OCI-LY7 (cell line): ENCODE data around the gene ZSWIM1. TPM values are rescaled to one million over a fixed set of nuclear protein-coding genes. Genes with fewer than 3 reads are reported as not detected.

Source experiments
- BruUV-seq: library from RNA; stranded (reverse); fragments of 400-500 nt; replicated peaks from 2 replicates; lab custom pipeline; 2021; lab: Mats Ljungman, UMichigan
- CTCF ChIA-PET: fragments of 300-600 bp; sonication (Branson Sonifier 250); formaldehyde crosslinking; loops from one replicate; lab custom pipeline; 2022; ENCODE audit warnings: antibody characterized with exemption; ENCODE audit not compliant: unreplicated experiment; lab: Charles Lee
- POLR2A ChIA-PET: fragments of 300-600 bp; sonication (Branson Sonifier 250); formaldehyde crosslinking; loops from one replicate; lab custom pipeline; 2022; ENCODE audit warnings: antibody characterized with exemption; lab: Charles Lee
- DNase-seq: peaks from one replicate; pipeline ENCODE4 v3.0.0-alpha.2; 2015; ENCODE audit warnings: low spot score
- H2AFZ ChIP-seq: fragments of 200-600 bp; sonication (generic), shearing (Covaris generic); 2 replicates; pipeline ENCODE4 v1.6.1; 2014; ENCODE audit warnings: mild to moderate bottlenecking, antibody characterized with exemption, low read length, moderate library complexity
- H3K27ac ChIP-seq: fragments of 200-600 bp; sonication (generic); 2 replicates; pipeline ENCODE4 v1.5.1; 2014; ENCODE audit warnings: mixed run types, low read depth, mild to moderate bottlenecking, moderate library complexity, low read length, inconsistent platforms; ENCODE audit not compliant: poor library complexity, severe bottlenecking
- H3K36me3 ChIP-seq: fragments of 200-600 bp; sonication (generic); 2 replicates; pipeline ENCODE4 v1.6.1; 2014; ENCODE audit warnings: mild to moderate bottlenecking, antibody characterized with exemption, low read length, moderate library complexity, mixed read lengths; ENCODE audit not compliant: insufficient read depth
- H3K4me1 ChIP-seq: fragments of 200-600 bp; sonication (generic); 2 replicates; pipeline ENCODE4 v1.5.1; 2014; ENCODE audit warnings: mild to moderate bottlenecking, low read length; ENCODE audit not compliant: insufficient read depth, poor library complexity, severe bottlenecking
- H3K4me2 ChIP-seq: fragments of 200-600 bp; sonication (generic); 2 replicates; pipeline ENCODE4 v1.6.1; 2014; ENCODE audit warnings: mild to moderate bottlenecking, low read length
- H3K4me3 ChIP-seq: fragments of 200-600 bp; sonication (generic); 2 replicates; pipeline ENCODE4 v1.5.1; 2014; ENCODE audit warnings: mild to moderate bottlenecking, low read depth, low read length; ENCODE audit not compliant: poor library complexity, severe bottlenecking
- H3K79me2 ChIP-seq: fragments of 200-600 bp; sonication (generic); 2 replicates; pipeline ENCODE4 v1.6.1; 2016; ENCODE audit warnings: low read depth, mild to moderate bottlenecking, low read length, moderate library complexity, mixed read lengths; ENCODE audit not compliant: insufficient read depth
- H3K9me2 ChIP-seq: fragments of 200-600 bp; sonication (generic); 2 replicates; pipeline ENCODE4 v1.6.1; 2016; ENCODE audit warnings: mild to moderate bottlenecking, low read length, mixed read lengths; ENCODE audit not compliant: insufficient read depth
- H3K9me3 ChIP-seq: fragments of 200-600 bp; sonication (generic); 2 replicates; pipeline ENCODE4 v1.6.1; 2014; ENCODE audit warnings: mild to moderate bottlenecking, mixed run types, low read length, mixed read lengths
- H4K20me1 ChIP-seq: fragments of 200-600 bp; sonication (generic); 2 replicates; pipeline ENCODE4 v1.6.1; 2014; ENCODE audit warnings: mild to moderate bottlenecking, antibody characterized with exemption, low read length, moderate library complexity, mixed read lengths; ENCODE audit not compliant: insufficient read depth
- EZH2phosphoT487 ChIP-seq: fragments of 200-600 bp; sonication (generic); IDR thresholded peaks from 2 replicates; pipeline ENCODE4 v1.6.1; 2018; ENCODE audit warnings: low read depth, borderline replicate concordance, mild to moderate bottlenecking, mixed run types, antibody characterized with exemption, low read length, moderate library complexity, mixed read lengths
- intact Hi-C: fragments of 100-400 bp; cut with micrococcal nuclease; formaldehyde crosslinking; loops from one replicate; pipeline ENCODE4 v1.10.0; 2022; ENCODE audit not compliant: unreplicated experiment
- total RNA-seq, 2 experiments: library from RNA; depleted of rRNA in 1 of 2; stranded (reverse); fragments of >200 nt in 1 of 2; shearing (Covaris generic) in 1 of 2; gene quantifications; 2 replicates each; pipeline ENCODE4 v1.2.3, GENCODE V29; 2014 to 2022
- TF ChIP-seq, protein P1 (sequence below): fragments of 200-600 bp; sonication (generic); conservative IDR thresholded peaks from 2 replicates; pipeline ENCODE4 v1.5.1; 2014; ENCODE audit warnings: mild to moderate bottlenecking, antibody characterized with exemption, low read length, moderate library complexity, mixed read lengths

ZSWIM1 gene
- total RNA-seq, 2 experiments from 2014 or later, result 13.9 to 19.2 TPM

DNA sequence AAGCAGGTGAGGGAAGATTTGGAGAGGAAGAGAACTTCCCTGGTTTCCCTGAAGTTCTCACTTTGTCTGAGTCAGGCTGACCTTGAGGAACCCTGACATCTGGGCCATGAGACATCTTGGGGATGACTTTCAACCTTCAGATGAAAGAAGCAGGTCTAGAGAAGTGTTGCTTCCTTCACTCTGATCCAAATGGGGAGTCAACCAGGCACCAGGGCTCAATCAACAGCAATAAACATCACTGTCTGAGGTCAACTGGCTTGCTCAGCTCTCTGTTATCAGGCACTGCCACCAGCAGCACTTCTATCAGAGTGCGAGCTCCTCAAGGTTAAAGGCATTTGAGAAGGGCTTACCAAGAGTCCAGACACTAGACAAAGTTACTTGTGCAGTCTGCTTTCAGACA, 30.1 kb upstream of the ZSWIM1 start:
- DNase-seq, result no peak
- H3K4me2 ChIP-seq, result no peak overlapping the region
- ChIA-PET CTCF (no interaction called here), POLR2A (interaction anchor here (0.6 to 1.3 kb wide), 4 partner anchors 15 to 122 kb away, joined by 3 read pairs; partner anchors contain the start of gene ZNF335)
- TF ChIP-seq, protein P1, sequence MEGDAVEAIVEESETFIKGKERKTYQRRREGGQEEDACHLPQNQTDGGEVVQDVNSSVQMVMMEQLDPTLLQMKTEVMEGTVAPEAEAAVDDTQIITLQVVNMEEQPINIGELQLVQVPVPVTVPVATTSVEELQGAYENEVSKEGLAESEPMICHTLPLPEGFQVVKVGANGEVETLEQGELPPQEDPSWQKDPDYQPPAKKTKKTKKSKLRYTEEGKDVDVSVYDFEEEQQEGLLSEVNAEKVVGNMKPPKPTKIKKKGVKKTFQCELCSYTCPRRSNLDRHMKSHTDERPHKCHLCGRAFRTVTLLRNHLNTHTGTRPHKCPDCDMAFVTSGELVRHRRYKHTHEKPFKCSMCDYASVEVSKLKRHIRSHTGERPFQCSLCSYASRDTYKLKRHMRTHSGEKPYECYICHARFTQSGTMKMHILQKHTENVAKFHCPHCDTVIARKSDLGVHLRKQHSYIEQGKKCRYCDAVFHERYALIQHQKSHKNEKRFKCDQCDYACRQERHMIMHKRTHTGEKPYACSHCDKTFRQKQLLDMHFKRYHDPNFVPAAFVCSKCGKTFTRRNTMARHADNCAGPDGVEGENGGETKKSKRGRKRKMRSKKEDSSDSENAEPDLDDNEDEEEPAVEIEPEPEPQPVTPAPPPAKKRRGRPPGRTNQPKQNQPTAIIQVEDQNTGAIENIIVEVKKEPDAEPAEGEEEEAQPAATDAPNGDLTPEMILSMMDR, result no peak
- TF ChIP-seq EZH2phosphoT487, result no peak
- H3K9me2 ChIP-seq, result no peaks in the 10 kb centered on the region
- no peaks in the 10 kb centered on the region for H4K20me1 ChIP-seq
- H3K4me1 ChIP-seq, result peaks cover 3% of the 10 kb centered on the region
- peaks cover 4% of the 10 kb centered on the region; the same call in 1 of the 2 replicates for H3K79me2 ChIP-seq
- peaks cover 6% of the 10 kb centered on the region; the same call in 1 of the 2 replicates for H3K36me3 ChIP-seq
- intact Hi-C loops, result no loop called here
- no TSS peak for BruUV-seq
- no peak overlapping the region for H2AFZ ChIP-seq
- no peaks in the 10 kb centered on the region for H3K9me3 ChIP-seq
- no peak overlapping the region for H3K4me3 ChIP-seq
- H3K27ac ChIP-seq, result no peak overlapping the region

DNA sequence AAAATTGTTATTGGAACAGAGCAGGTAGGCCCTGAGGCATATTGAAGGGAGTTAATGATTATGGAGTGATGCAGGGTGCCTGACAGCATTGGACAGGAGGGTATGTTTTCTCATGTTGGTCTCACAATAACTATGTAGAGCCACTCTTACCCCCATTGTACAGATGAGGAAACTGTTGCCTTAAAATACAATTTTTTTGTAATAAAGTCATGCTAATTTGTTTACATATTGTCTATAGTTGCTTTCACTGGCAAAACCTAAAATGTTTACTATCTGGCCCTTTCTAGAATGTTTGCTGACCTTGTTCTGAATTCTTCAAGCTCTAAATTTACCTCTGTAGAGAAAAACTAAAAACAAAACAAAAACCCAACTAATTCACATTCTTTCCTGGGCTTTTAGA, 29.5 kb upstream of the ZSWIM1 start:
- Histone ChIP-seq H3K9me2 (no peaks in the 10 kb centered on the region), H3K4me2 (no peak overlapping the region), H3K9me3 (no peaks in the 10 kb centered on the region), H4K20me1 (no peaks in the 10 kb centered on the region), H3K4me3 (no peak overlapping the region), H3K4me1 (peaks cover 8% of the 10 kb centered on the region), H3K36me3 (peaks cover under 1% of the 10 kb centered on the region; the same call in 1 of the 2 replicates), H2AFZ (no peak overlapping the region), H3K79me2 (peaks cover 10% of the 10 kb centered on the region; the same call in 1 of the 2 replicates), H3K27ac (no peak overlapping the region)
- no peak for DNase-seq
- no TSS peak for BruUV-seq
- CTCF ChIA-PET, result no interaction called here
- TF ChIP-seq, protein P1, result no peak
- TF ChIP-seq EZH2phosphoT487, result no peak
- POLR2A ChIA-PET, result interaction anchor here (0.6 to 1.7 kb wide), 4 partner anchors 9 to 121 kb away, joined by 3 to 11 read pairs (median 3); partner anchors contain the start of gene ZNF335
- intact Hi-C loops, result no loop called here

DNA sequence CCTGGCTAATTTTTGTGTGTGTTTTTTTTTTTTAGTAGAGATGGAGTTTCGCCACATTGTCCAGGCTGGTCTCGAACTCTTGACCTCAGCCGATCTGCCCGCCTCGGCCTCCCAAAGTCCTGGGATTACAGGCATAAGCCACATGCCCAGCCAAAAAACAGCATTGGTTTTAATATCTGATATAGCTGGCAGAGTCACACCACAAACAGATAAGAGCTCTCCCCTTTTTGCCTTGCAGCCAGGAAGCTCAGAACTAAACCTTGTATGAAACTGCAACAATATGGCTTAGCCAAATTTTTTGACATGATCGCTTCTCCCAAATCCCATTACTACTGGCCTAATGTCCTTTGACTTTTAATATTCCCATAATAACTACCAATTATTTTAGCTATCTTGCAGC, 28.7 kb upstream of the ZSWIM1 start:
- POLR2A ChIA-PET, result interaction anchor here (0.8 to 1.7 kb wide), 4 partner anchors 10 to 120 kb away, joined by 3 to 11 read pairs (median 4); partner anchors contain the start of gene ZNF335
- no peaks in the 10 kb centered on the region for H4K20me1 ChIP-seq
- H3K36me3 ChIP-seq, result no peaks in the 10 kb centered on the region
- H3K9me3 ChIP-seq, result no peaks in the 10 kb centered on the region
- no TSS peak for BruUV-seq
- TF ChIP-seq, protein P1, result no peak
- TF ChIP-seq EZH2phosphoT487, result no peak
- no peak overlapping the region for H3K4me3 ChIP-seq
- H2AFZ ChIP-seq, result no peak overlapping the region
- no peak overlapping the region for H3K27ac ChIP-seq
- no peak for DNase-seq
- intact Hi-C loops, result no loop called here
- H3K9me2 ChIP-seq, result no peaks in the 10 kb centered on the region
- H3K4me2 ChIP-seq, result no peak overlapping the region
- CTCF ChIA-PET, result no interaction called here
- peaks cover 14% of the 10 kb centered on the region; the same call in 1 of the 2 replicates for H3K79me2 ChIP-seq
- H3K4me1 ChIP-seq, result peaks cover 9% of the 10 kb centered on the region
